ENCODE data around the gene SPEF1. TPM values are rescaled to one million over a fixed set of nuclear protein-coding genes. Genes with fewer than 3 reads are reported as not detected.

Gene SPEF1
- total RNA-seq, 1 experiment from 2014 or later = 0.24 TPM

DNA sequence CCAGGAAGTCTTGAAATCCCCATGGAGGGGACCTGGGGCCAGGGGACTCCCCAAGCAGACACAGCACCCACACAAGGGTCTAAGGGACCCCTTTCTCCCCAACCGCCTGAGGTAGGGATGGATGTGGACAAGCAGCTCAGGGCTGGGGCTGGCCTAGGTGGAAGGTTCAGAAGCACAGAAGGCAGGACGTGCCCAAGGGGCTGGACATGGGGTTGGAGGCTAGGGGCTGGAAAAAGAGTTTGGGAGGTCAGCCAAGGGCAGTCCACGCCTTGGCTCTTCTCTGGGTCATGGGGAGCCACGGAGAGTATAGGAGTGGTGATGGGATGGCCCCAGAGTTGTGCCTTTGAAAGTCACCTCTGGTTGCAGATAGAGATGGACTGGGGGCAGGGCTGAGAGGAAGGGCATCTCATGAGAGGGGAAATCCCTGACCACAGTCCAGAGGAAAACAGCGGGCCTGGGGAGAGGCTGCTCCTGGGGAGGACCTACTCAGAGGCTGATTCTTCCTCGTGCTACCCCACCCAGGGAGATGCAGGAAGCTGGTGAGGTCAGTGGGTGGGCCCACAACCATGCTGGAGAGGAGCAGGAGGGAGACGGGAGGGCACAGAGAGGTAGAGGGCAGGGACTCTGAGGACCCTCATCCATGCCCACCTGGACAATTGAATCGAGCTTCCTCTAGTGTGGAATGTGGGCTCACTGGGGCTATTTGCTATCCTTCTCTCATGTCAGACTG, 51.3 kb downstream of the SPEF1 start:
- H4K20me1 ChIP-seq (ENCODE audit: control insufficient read depth, insufficient read depth, insufficient read length) = no peaks in the 10 kb centered on the region
- no peak overlapping the region for H3K27ac ChIP-seq (ENCODE audit: insufficient read length, low read depth, low read length)
- no peak overlapping the region for H2AFZ ChIP-seq (ENCODE audit: low read length)
- no peak overlapping the region for H3K56ac ChIP-seq (ENCODE audit: insufficient read length, low read depth, low read length)
- H3K4me1 ChIP-seq (ENCODE audit: insufficient read depth, low read length) = no peaks in the 10 kb centered on the region
- no peaks in the 10 kb centered on the region for H3K79me2 ChIP-seq (ENCODE audit: insufficient read depth, low read length)
- H3K23me2 ChIP-seq (ENCODE audit: insufficient read length, low read depth, low read length, poor library complexity, severe bottlenecking) = no peaks in the 10 kb centered on the region
- no peak overlapping the region for H3K14ac ChIP-seq (ENCODE audit: insufficient read depth, low read length)
- H3K27ac Mint-ChIP-seq = no peak overlapping the region
- H3K36me3 Mint-ChIP-seq (ENCODE audit: insufficient read depth in 1 of 3, low read depth in 3 of 3) = no peaks in the 10 kb centered on the region
- 0 out of 5 replicates have a peak overlapping the region, but pooled peaks of 1 of the 2 experiments have one; percentile 16 for H3K4me3 Mint-ChIP-seq
- H2BK12ac ChIP-seq (ENCODE audit: insufficient read length, low read depth, low read length) = no peak overlapping the region
- no peak overlapping the region for H3K4me2 ChIP-seq (ENCODE audit: insufficient read depth, insufficient read length, low read length)
- no peak overlapping the region for H2BK5ac ChIP-seq (ENCODE audit: insufficient read length, low read length)
- peaks cover 5 to 25% of the 10 kb centered on the region in 2 experiments for H3K4me1 Mint-ChIP-seq
- no peak overlapping the region for H2AK5ac ChIP-seq (ENCODE audit: insufficient read length, low read length)
- no peak overlapping the region for H3K18ac ChIP-seq (ENCODE audit: insufficient read length, low read depth, low read length)
- H3T11ph ChIP-seq (ENCODE audit: low read length) = no peak overlapping the region
- peaks cover 0 to under 1% of the 10 kb centered on the region in 2 experiments; a peak in 2 of 5 replicates for H3K9me3 Mint-ChIP-seq
- TF ChIP-seq, protein P1, sequence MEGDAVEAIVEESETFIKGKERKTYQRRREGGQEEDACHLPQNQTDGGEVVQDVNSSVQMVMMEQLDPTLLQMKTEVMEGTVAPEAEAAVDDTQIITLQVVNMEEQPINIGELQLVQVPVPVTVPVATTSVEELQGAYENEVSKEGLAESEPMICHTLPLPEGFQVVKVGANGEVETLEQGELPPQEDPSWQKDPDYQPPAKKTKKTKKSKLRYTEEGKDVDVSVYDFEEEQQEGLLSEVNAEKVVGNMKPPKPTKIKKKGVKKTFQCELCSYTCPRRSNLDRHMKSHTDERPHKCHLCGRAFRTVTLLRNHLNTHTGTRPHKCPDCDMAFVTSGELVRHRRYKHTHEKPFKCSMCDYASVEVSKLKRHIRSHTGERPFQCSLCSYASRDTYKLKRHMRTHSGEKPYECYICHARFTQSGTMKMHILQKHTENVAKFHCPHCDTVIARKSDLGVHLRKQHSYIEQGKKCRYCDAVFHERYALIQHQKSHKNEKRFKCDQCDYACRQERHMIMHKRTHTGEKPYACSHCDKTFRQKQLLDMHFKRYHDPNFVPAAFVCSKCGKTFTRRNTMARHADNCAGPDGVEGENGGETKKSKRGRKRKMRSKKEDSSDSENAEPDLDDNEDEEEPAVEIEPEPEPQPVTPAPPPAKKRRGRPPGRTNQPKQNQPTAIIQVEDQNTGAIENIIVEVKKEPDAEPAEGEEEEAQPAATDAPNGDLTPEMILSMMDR (conservative IDR thresholded peaks at IDR 0.05) = no peak
- H3K9me3 ChIP-seq (ENCODE audit: control insufficient read depth, low read depth, low read length) = no peaks in the 10 kb centered on the region
- H3K79me1 ChIP-seq (ENCODE audit: insufficient read depth, low read depth, low read length, poor library complexity, severe bottlenecking) = no peaks in the 10 kb centered on the region
- no peak overlapping the region for H3K4ac ChIP-seq (ENCODE audit: low read depth, low read length)
- no peak overlapping the region for H2BK15ac ChIP-seq (ENCODE audit: low read depth, low read length)
- no peak overlapping the region for H2BK120ac ChIP-seq (ENCODE audit: low read depth, low read length, poor library complexity, severe bottlenecking)
- H3K23ac ChIP-seq (ENCODE audit: insufficient read length, low read depth, low read length) = no peak overlapping the region
- H3K9ac ChIP-seq (ENCODE audit: extremely low read depth, insufficient read length, low read length) = no peak overlapping the region
- no CpG with 5 or more reads among the region's 8 CpGs for WGBS (ENCODE audit: extremely low coverage, insufficient read length, low lambda C conversion rate)
- peak; percentile 18 for DNase-seq
- no peak overlapping the region for H4K8ac ChIP-seq (replicated peaks; ENCODE audit: insufficient read length, low read depth, low read length)
- H4K5ac ChIP-seq (ENCODE audit: insufficient read length, low read depth, low read length) = no peak overlapping the region
- no peak overlapping the region for H2BK20ac ChIP-seq (ENCODE audit: low read depth, low read length, poor library complexity, severe bottlenecking)
- peaks cover 67% of the 10 kb centered on the region for H3K27me3 Mint-ChIP-seq (ENCODE audit: low read depth)
- H3K27me3 ChIP-seq (ENCODE audit: insufficient read depth, low read length) = no peaks in the 10 kb centered on the region; the same call in 1 of the 2 replicates
- no peak overlapping the region for H4K91ac ChIP-seq (ENCODE audit: insufficient read length, low read depth, low read length)

Measured in H9 (cell line).